Jurkat, Clone E6-1 (cell line): ENCODE data around the gene PPP6R2. TPM values are rescaled to one million over a fixed set of nuclear protein-coding genes. Genes with fewer than 3 reads are reported as not detected.

ENCODE experiments used
- DNase-seq: peaks from one replicate; pipeline ENCODE4 v3.0.0-alpha.2; 2011; ENCODE audit warnings: low read depth, low spot score
- H3K4me3 ChIP-seq: 2 replicates; pipeline ENCODE4 v1.5.1; 2011; ENCODE audit warnings: mild to moderate bottlenecking, low read length, control low read depth, moderate library complexity
- polyA plus RNA-seq: library from polyadenylated mRNA; unstranded; fragments of >200 nt; gene quantifications from one replicate; pipeline ENCODE4 v1.2.1, GENCODE V29; 2012; ENCODE audit warnings: missing spikeins; ENCODE audit not compliant: insufficient read length, insufficient read depth

PPP6R2 gene
- polyA plus RNA-seq, result 55.1 TPM

- peak within 1 kb of the TSS; percentile 66 for H3K4me3 ChIP-seq
- DNase-seq, result no peak
These were observed at the start of gene PPP6R2 for GRCh38 chr22:50342651-50343540. Gene PPP6R2, plus strand, starts transcription at chr22:50343327. Its CDS starts 50,582 bp downstream, at chr22:50393909.

GRCh38 chr22:50293441-50294318 lies 49.4 kb upstream of the PPP6R2 start:
- no peak for DNase-seq
- H3K4me3 ChIP-seq, result no peak overlapping the region

- DNase-seq, result no peak
- H3K4me3 ChIP-seq, result no peak overlapping the region
These were observed 48.8 kb upstream of the PPP6R2 start for GRCh38 chr22:50294319-50294656.

GRCh38 chr22:50296658-50297490 lies 46.3 kb upstream of the PPP6R2 start:
- H3K4me3 ChIP-seq, result no peak overlapping the region
- no peak for DNase-seq

GRCh38 chr22:50297510-50298265 lies 45.4 kb upstream of the PPP6R2 start:
- H3K4me3 ChIP-seq, result no peak overlapping the region
- DNase-seq, result no peak

- no peak overlapping the region for H3K4me3 ChIP-seq
These were observed 44.9 kb upstream of the PPP6R2 start for GRCh38 chr22:50298266-50298637.

GRCh38 chr22:50298937-50299784 lies 44.0 kb upstream of the PPP6R2 start:
- H3K4me3 ChIP-seq, result no peak overlapping the region
- DNase-seq, result no peak

More at GRCh38 chr22:50298266-50298637, 44.9 kb upstream of the PPP6R2 start:
- no peak for DNase-seq

GRCh38 chr22:50299785-50300619 lies 43.1 kb upstream of the PPP6R2 start:
- H3K4me3 ChIP-seq, result no peak overlapping the region

GRCh38 chr22:50300620-50301257 lies 42.4 kb upstream of the PPP6R2 start:
- H3K4me3 ChIP-seq, result no peak overlapping the region
- DNase-seq, result no peak

More at GRCh38 chr22:50299785-50300619, 43.1 kb upstream of the PPP6R2 start:
- DNase-seq, result no peak

- no peak for DNase-seq
- H3K4me3 ChIP-seq, result no peak overlapping the region
These were observed 41.5 kb upstream of the PPP6R2 start for GRCh38 chr22:50301581-50301991.

GRCh38 chr22:50302041-50302541 lies 41.0 kb upstream of the PPP6R2 start:
- DNase-seq, result no peak
- no peak overlapping the region for H3K4me3 ChIP-seq

- no peak for DNase-seq
- no peak overlapping the region for H3K4me3 ChIP-seq
These were observed 40.6 kb upstream of the PPP6R2 start for GRCh38 chr22:50302564-50302963.

GRCh38 chr22:50303515-50303847 lies 39.6 kb upstream of the PPP6R2 start:
- DNase-seq, result no peak
- H3K4me3 ChIP-seq, result no peak overlapping the region

- no peak overlapping the region for H3K4me3 ChIP-seq
- no peak for DNase-seq
These were observed 39.1 kb upstream of the PPP6R2 start for GRCh38 chr22:50303848-50304527.

GRCh38 chr22:50304528-50305392 lies 38.4 kb upstream of the PPP6R2 start:
- no peak for DNase-seq
- H3K4me3 ChIP-seq, result no peak overlapping the region
